GM12875 (cell line): Measurements from ENCODE around the gene TSHZ2.

Experiments
- H3K4me3 ChIP-seq: one replicate; pipeline ENCODE4 v1.5.1; 2011; ENCODE audit warnings: low read depth, low read length, control low read depth
- CTCF ChIP-seq: IDR thresholded peaks from 2 replicates; pipeline ENCODE4 v1.5.1; 2011; ENCODE audit warnings: low read depth, mild to moderate bottlenecking, control low read depth, inconsistent platforms, low read length, moderate library complexity, borderline replicate concordance; ENCODE audit not compliant: insufficient read depth

TSHZ2 gene

GRCh38 chr20:53274365-53274764 lies 302.2 kb downstream of the TSHZ2 start:
- H3K4me3 ChIP-seq: no peak overlapping the region
- no peak for TF ChIP-seq CTCF

GRCh38 chr20:53274807-53275206 lies 302.6 kb downstream of the TSHZ2 start:
- no peak for TF ChIP-seq CTCF
- H3K4me3 ChIP-seq: no peak overlapping the region

- no peak for TF ChIP-seq CTCF
- H3K4me3 ChIP-seq: no peak overlapping the region
These were observed 304.0 kb downstream of the TSHZ2 start for GRCh38 chr20:53276143-53276542.

GRCh38 chr20:53278555-53278954 lies 306.4 kb downstream of the TSHZ2 start:
- no peak for TF ChIP-seq CTCF
- H3K4me3 ChIP-seq: no peak overlapping the region

- H3K4me3 ChIP-seq: no peak overlapping the region
- TF ChIP-seq CTCF: no peak
These were observed 307.6 kb downstream of the TSHZ2 start for GRCh38 chr20:53279735-53280134.

- no peak overlapping the region for H3K4me3 ChIP-seq
These were observed 309.5 kb downstream of the TSHZ2 start for GRCh38 chr20:53281557-53282117.

More at GRCh38 chr20:53281557-53282117, 309.5 kb downstream of the TSHZ2 start:
- TF ChIP-seq CTCF: no peak
